PC-3 (cell line): ENCODE data around the gene CORT. TPM values are rescaled to one million over a fixed set of nuclear protein-coding genes. Genes with fewer than 3 reads are reported as not detected.
A peak's percentile ranks its signal among the peaks of the same experiment; 100 is the strongest.

ENCODE experiments used
- ATAC-seq: fragments of 200-7000 bp; cut with Tn5 transposase; 2 replicates; pipeline ENCODE4 v1.9.1; 2020; ENCODE audit warnings: mild to moderate bottlenecking, moderate library complexity
- BruUV-seq: library from RNA; stranded (reverse); fragments of 400-500 nt; replicated peaks from 2 replicates; lab custom pipeline; 2021; lab: Mats Ljungman, UMichigan
- CTCF ChIA-PET: fragments of 300-600 bp; sonication (Branson Sonifier 250); formaldehyde crosslinking; loops from one replicate; lab custom pipeline; 2022; ENCODE audit warnings: antibody characterized with exemption; lab: Charles Lee
- POLR2A ChIA-PET: fragments of 300-600 bp; sonication (Branson Sonifier 250); formaldehyde crosslinking; loops from one replicate; lab custom pipeline; 2022; ENCODE audit warnings: antibody characterized with exemption; ENCODE audit not compliant: unreplicated experiment; lab: Charles Lee
- DNase-seq: peaks from one replicate; pipeline ENCODE4 v3.0.0-alpha.2; 2015
- H2AFZ ChIP-seq: fragments of 300-600 bp; sonication (generic); 2 replicates; pipeline ENCODE4 v1.6.0; 2016; ENCODE audit warnings: antibody characterized with exemption, low read length
- H3F3A ChIP-seq: fragments of 300-600 bp; sonication (generic); one replicate; pipeline ENCODE4 v1.6.0; 2017; ENCODE audit warnings: antibody characterized with exemption, low read length, control low read depth, mild to moderate bottlenecking; ENCODE audit not compliant: unreplicated experiment
- H3K27ac ChIP-seq: fragments of 300-600 bp; sonication (generic); 2 replicates; pipeline ENCODE4 v1.5.1; 2016; ENCODE audit warnings: mild to moderate bottlenecking, low read length
- H3K27me3 ChIP-seq: fragments of 300-600 bp; sonication (generic); 2 replicates; pipeline ENCODE4 v1.6.1; 2016; ENCODE audit warnings: low read length, mixed read lengths
- H3K36me3 ChIP-seq: fragments of 300-600 bp; sonication (generic); 2 replicates; pipeline ENCODE4 v1.6.1; 2016; ENCODE audit warnings: low read depth, mixed run types, low read length, mixed read lengths
- H3K4me1 ChIP-seq: fragments of 300-600 bp; sonication (generic); 2 replicates; pipeline ENCODE4 v1.5.1; 2016; ENCODE audit warnings: low read length; ENCODE audit not compliant: insufficient read depth
- H3K4me2 ChIP-seq: fragments of 300-600 bp; sonication (generic); 2 replicates; pipeline ENCODE4 v1.6.0; 2016; ENCODE audit warnings: low read length
- H3K4me3 ChIP-seq: fragments of 300-600 bp; sonication (generic); 2 replicates; pipeline ENCODE4 v1.5.1; 2016; ENCODE audit warnings: mild to moderate bottlenecking, low read length, mixed read lengths
- H3K79me2 ChIP-seq: fragments of 300-600 bp; sonication (generic); 2 replicates; pipeline ENCODE4 v1.6.1; 2017; ENCODE audit warnings: low read length, mixed read lengths
- H3K9ac ChIP-seq: fragments of 300-600 bp; sonication (generic); 2 replicates; pipeline ENCODE4 v1.6.0; 2016; ENCODE audit warnings: mild to moderate bottlenecking, low read length
- H3K9me2 ChIP-seq: fragments of 300-600 bp; sonication (generic); replicated peaks from 2 replicates; pipeline ENCODE4 v1.6.1; 2016; ENCODE audit warnings: mixed run types, low read length, mixed read lengths
- H3K9me3 ChIP-seq: fragments of 300-600 bp; sonication (generic); 2 replicates; pipeline ENCODE4 v1.6.1; 2016; ENCODE audit warnings: low read length, mixed read lengths
- H4K20me1 ChIP-seq: fragments of 300-600 bp; sonication (generic); 2 replicates; pipeline ENCODE4 v1.6.1; 2016; ENCODE audit warnings: low read length, mixed read lengths
- EZH2 ChIP-seq: fragments of 300-600 bp; sonication (generic); IDR thresholded peaks from one replicate; pipeline ENCODE4 v1.6.1; 2017; ENCODE audit warnings: antibody characterized with exemption, mild to moderate bottlenecking, low read length; ENCODE audit not compliant: unreplicated experiment
- EZH2phosphoT487 ChIP-seq: fragments of 300-600 bp; sonication (generic); IDR thresholded peaks from 2 replicates; pipeline ENCODE4 v1.6.1; 2018; ENCODE audit warnings: mild to moderate bottlenecking, antibody characterized with exemption, low read length, borderline replicate concordance
- intact Hi-C: fragments of 100-400 bp; cut with micrococcal nuclease; formaldehyde crosslinking; loops from 2 replicates; pipeline ENCODE4 v1.9.0; 2023
- total RNA-seq: library from RNA; depleted of rRNA; stranded (reverse); fragments of >200 nt; gene quantifications from 2 replicates; pipeline ENCODE4 v1.2.3, GENCODE V29; 2014
- TF ChIP-seq, protein P1 (sequence below): fragments of 300-600 bp; sonication (generic); conservative IDR thresholded peaks from 2 replicates; pipeline ENCODE4 v1.5.1; 2017; ENCODE audit warnings: antibody characterized with exemption, low read depth, mild to moderate bottlenecking, low read length

Gene CORT
- total RNA-seq, 1 experiment from 2014 or later, result not detected

DNA sequence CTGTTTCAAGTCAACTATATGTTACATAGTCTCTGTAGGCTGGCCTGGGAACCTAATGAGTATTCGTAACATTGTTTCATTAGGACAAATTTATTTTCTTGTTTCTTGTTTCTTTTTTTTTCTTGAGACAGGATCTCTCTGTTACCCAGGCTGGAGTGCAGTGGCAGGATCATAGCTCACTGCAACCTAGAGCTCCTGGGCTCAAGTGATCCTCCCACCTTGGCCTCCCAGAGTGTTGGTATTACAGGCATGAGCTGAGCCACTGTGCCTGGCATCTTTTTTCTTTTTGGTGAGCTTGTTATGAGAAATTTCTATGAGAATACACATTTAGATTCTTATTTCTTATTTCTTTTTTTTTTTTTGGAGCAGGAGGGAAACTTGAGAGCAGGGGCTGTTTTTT is 12.8 kb upstream of the CORT start:
- no peak for DNase-seq
- H3K4me3 ChIP-seq, result no peak overlapping the region
- no peaks in the 10 kb centered on the region for H3K27me3 ChIP-seq
- no peaks in the 10 kb centered on the region for H3K4me1 ChIP-seq
- no peak for ATAC-seq
- no peaks in the 10 kb centered on the region for H4K20me1 ChIP-seq
- 0 out of 2 replicates have a peak, but pooled peaks cover 3% of the 10 kb centered on the region for H3K79me2 ChIP-seq
- no peak overlapping the region for H3K9ac ChIP-seq
- H3K9me3 ChIP-seq, result no peaks in the 10 kb centered on the region
- no peaks in the 10 kb centered on the region for H3K36me3 ChIP-seq
- POLR2A ChIA-PET, result no interaction called here
- no peak overlapping the region for H3K27ac ChIP-seq
- TF ChIP-seq EZH2phosphoT487, result no peak
- TF ChIP-seq, protein P1, sequence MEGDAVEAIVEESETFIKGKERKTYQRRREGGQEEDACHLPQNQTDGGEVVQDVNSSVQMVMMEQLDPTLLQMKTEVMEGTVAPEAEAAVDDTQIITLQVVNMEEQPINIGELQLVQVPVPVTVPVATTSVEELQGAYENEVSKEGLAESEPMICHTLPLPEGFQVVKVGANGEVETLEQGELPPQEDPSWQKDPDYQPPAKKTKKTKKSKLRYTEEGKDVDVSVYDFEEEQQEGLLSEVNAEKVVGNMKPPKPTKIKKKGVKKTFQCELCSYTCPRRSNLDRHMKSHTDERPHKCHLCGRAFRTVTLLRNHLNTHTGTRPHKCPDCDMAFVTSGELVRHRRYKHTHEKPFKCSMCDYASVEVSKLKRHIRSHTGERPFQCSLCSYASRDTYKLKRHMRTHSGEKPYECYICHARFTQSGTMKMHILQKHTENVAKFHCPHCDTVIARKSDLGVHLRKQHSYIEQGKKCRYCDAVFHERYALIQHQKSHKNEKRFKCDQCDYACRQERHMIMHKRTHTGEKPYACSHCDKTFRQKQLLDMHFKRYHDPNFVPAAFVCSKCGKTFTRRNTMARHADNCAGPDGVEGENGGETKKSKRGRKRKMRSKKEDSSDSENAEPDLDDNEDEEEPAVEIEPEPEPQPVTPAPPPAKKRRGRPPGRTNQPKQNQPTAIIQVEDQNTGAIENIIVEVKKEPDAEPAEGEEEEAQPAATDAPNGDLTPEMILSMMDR, result no peak
- TF ChIP-seq EZH2, result no peak
- H3K4me2 ChIP-seq, result no peak overlapping the region
- intact Hi-C loops, result no loop called here
- no peaks in the 10 kb centered on the region for H3K9me2 ChIP-seq
- H3F3A ChIP-seq, result no peaks in the 10 kb centered on the region
- H2AFZ ChIP-seq, result no peak overlapping the region
- CTCF ChIA-PET, result interaction anchor here (0.6 to 0.7 kb wide), 2 partner anchors 30 to 525 kb away, joined by 3 to 5 read pairs; no protein-coding TSS in a partner anchor
- BruUV-seq, result no TSS peak

DNA sequence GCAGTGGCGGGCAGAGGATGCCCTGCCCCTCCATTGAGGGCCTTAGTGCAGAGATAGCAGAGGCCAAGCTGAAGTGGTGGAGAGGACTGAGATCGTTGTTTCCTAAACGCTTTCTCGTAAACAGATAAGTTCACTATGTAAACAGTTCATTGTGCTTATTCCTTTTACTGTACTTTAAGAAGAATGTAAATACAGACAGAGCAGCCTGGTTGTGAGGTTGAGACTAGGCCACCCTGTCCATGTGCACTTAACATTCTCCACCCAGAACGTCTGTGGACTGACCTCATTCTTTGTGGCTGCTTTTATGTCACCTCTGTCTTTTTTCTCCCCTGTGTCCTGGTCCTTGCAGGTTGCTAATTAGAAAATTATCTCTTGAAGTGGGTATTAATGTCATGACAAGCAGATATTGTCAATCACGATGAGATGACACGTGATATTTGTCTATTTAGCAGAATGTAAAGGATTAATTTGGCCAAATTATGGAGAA is 11.1 kb upstream of the CORT start:
- no peak overlapping the region for H3K27ac ChIP-seq
- intact Hi-C loops, result no loop called here
- no peaks in the 10 kb centered on the region for H3K79me2 ChIP-seq
- H3K9ac ChIP-seq, result no peak overlapping the region
- no peak overlapping the region for H3K4me2 ChIP-seq
- H4K20me1 ChIP-seq, result no peaks in the 10 kb centered on the region
- H3F3A ChIP-seq, result no peaks in the 10 kb centered on the region
- no peaks in the 10 kb centered on the region for H3K9me2 ChIP-seq
- H3K9me3 ChIP-seq, result no peaks in the 10 kb centered on the region
- no peak for DNase-seq
- H3K4me1 ChIP-seq, result no peaks in the 10 kb centered on the region
- ATAC-seq, result peak; percentile 50
- no peaks in the 10 kb centered on the region for H3K27me3 ChIP-seq
- H3K36me3 ChIP-seq, result no peaks in the 10 kb centered on the region
- BruUV-seq, result no TSS peak
- ChIA-PET CTCF (no interaction called here), POLR2A (no interaction called here)
- H2AFZ ChIP-seq, result no peak overlapping the region
- TF ChIP-seq, protein P1, result no peak
- TF ChIP-seq EZH2phosphoT487, result no peak
- TF ChIP-seq EZH2, result no peak
- H3K4me3 ChIP-seq, result no peak overlapping the region

DNA sequence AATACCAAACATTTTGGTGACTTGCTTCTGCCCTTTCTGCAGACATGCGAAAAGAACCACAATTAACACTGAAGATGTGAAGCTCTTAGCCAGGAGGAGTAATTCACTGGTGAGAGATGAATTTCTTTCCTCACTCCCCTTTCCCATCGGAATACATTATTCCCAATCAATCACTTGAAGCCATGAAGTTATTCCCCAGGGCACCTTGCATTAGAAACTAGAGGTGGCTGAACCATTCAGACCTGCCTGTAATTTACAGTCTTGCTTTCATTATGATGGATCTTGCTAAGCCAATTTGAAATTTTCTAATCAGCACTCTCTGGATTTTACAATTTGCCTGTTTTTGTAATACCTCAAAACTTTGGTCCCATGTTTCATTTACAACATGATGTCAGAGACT is 9.5 kb upstream of the CORT start:
- no TSS peak for BruUV-seq
- ChIA-PET POLR2A (interaction anchor here (0.6 kb wide), 1 partner anchor 133 kb away, joined by 5 read pairs; no protein-coding TSS in a partner anchor), CTCF (no interaction called here)
- Histone ChIP-seq H3K36me3 (no peaks in the 10 kb centered on the region), H3K27ac (no peak overlapping the region), H4K20me1 (no peaks in the 10 kb centered on the region), H3K4me2 (no peak overlapping the region), H3K27me3 (no peaks in the 10 kb centered on the region), H2AFZ (no peak overlapping the region), H3F3A (no peaks in the 10 kb centered on the region), H3K9ac (no peak overlapping the region), H3K9me3 (no peaks in the 10 kb centered on the region), H3K4me1 (no peaks in the 10 kb centered on the region), H3K4me3 (no peak overlapping the region), H3K9me2 (no peaks in the 10 kb centered on the region), H3K79me2 (no peaks in the 10 kb centered on the region)
- no peak for ATAC-seq
- intact Hi-C loops, result no loop called here
- TF ChIP-seq, protein P1, result no peak
- DNase-seq, result no peak
